Endothelial cell of umbilical vein (primary cell): Measurements from ENCODE around the gene ITIH2. TPM values are rescaled to one million over a fixed set of nuclear protein-coding genes. Genes with fewer than 3 reads are reported as not detected.

Source experiments
- BruUV-seq: library from RNA; stranded (reverse); fragments of 400-500 nt; replicated peaks from 2 replicates; lab custom pipeline; 2021; lab: Mats Ljungman, UMichigan
- CTCF ChIA-PET: fragments of 300-600, 350-600 bp; sonication (Branson Sonifier 250); formaldehyde crosslinking; loops from one replicate; lab custom pipeline; 2021; ENCODE audit warnings: antibody characterized with exemption, inconsistent platforms; lab: Charles Lee
- POLR2A ChIA-PET: fragments of 300-600, 350-600 bp; sonication (Branson Sonifier 250); formaldehyde crosslinking; loops from one replicate; lab custom pipeline; 2021; ENCODE audit warnings: antibody characterized with exemption, inconsistent platforms; lab: Charles Lee
- DNase-seq: peaks from one replicate; pipeline ENCODE4 v3.0.0-alpha.2; 2011; ENCODE audit warnings: low read depth, low spot score
- FAIRE-seq: peaks from 2 replicates; lab custom pipeline; 2011; peaks lifted over from hg19 to GRCh38; lab: Jason Lieb, UNC
- H2AFZ ChIP-seq: 2 replicates; pipeline ENCODE4 v1.6.0; 2012; ENCODE audit warnings: low read depth, low read length, control low read depth, inconsistent platforms
- H3K27ac ChIP-seq: 2 replicates; pipeline ENCODE4 v1.5.1; 2011; ENCODE audit warnings: low read depth, mild to moderate bottlenecking, control low read depth, low read length, moderate library complexity; ENCODE audit not compliant: insufficient read depth
- H3K27me3 ChIP-seq, 2 experiments: 2 replicates each; pipeline versions ENCODE4 v1.6.0 to v1.6.1; 2011; ENCODE audit warnings: low read length in 2 of 2, mixed read lengths in 1 of 2; ENCODE audit not compliant: control insufficient read depth in 2 of 2, insufficient read depth in 2 of 2
- H3K36me3 ChIP-seq, 2 experiments: 2 replicates in 1 of 2; 3 replicates in 1 of 2; pipeline ENCODE4 v1.5.1; 2011; ENCODE audit warnings: low read length in 2 of 2, mild to moderate bottlenecking in 1 of 2, moderate library complexity in 1 of 2; ENCODE audit not compliant: control insufficient read depth in 2 of 2, insufficient read depth in 2 of 2; ENCODE audit errors: extremely low read depth in 1 of 2
- H3K4me1 ChIP-seq: 3 replicates; pipeline ENCODE4 v1.5.1; 2011; ENCODE audit warnings: mild to moderate bottlenecking, low read length; ENCODE audit not compliant: control insufficient read depth, insufficient read depth; ENCODE audit errors: extremely low read depth
- H3K4me2 ChIP-seq: 2 replicates; pipeline ENCODE4 v1.6.1; 2011; ENCODE audit warnings: low read length, control low read depth, mixed read lengths; ENCODE audit not compliant: insufficient read depth
- H3K4me3 ChIP-seq, 3 experiments: fragments of 200-600 bp in 1 of 3; sonication (generic), shearing (Covaris generic) in 1 of 3; replicated peaks in 1 of 3; 2 replicates each; pipeline ENCODE4 v1.5.1; 2011 to 2016; ENCODE audit warnings: control low read depth in 3 of 3, low read length in 3 of 3, mild to moderate bottlenecking in 2 of 3, inconsistent platforms in 1 of 3, low read depth in 1 of 3, moderate library complexity in 1 of 3; ENCODE audit not compliant: insufficient read depth in 1 of 3
- H3K79me2 ChIP-seq: 2 replicates; pipeline ENCODE4 v1.6.0; 2012; ENCODE audit warnings: low read length, inconsistent platforms; ENCODE audit not compliant: control insufficient read depth, insufficient read depth
- H3K9ac ChIP-seq: replicated peaks from 2 replicates; pipeline ENCODE3; 2011; ENCODE audit warnings: low read length, control low read depth; ENCODE audit not compliant: insufficient read depth; ENCODE audit errors: extremely low read depth
- H3K9me1 ChIP-seq: replicated peaks from 3 replicates; pipeline ENCODE4 v1.6.0; 2011; ENCODE audit warnings: mild to moderate bottlenecking, low read length; ENCODE audit not compliant: control insufficient read depth, insufficient read depth; ENCODE audit errors: extremely low read depth
- H3K9me3 ChIP-seq: replicated peaks from 2 replicates; pipeline ENCODE4 v1.5.1; 2012; ENCODE audit warnings: low read length, inconsistent platforms; ENCODE audit not compliant: control insufficient read depth, insufficient read depth
- H4K20me1 ChIP-seq: replicated peaks from 2 replicates; pipeline ENCODE3; 2011; ENCODE audit warnings: mild to moderate bottlenecking, low read length; ENCODE audit not compliant: control insufficient read depth, insufficient read depth; ENCODE audit errors: extremely low read depth
- CTCF ChIP-seq, 2 donors: IDR thresholded peaks; 1 replicate in 1 of 2; 2 replicates in 1 of 2; pipeline ENCODE4 v1.5.1; 2011; ENCODE audit warnings: low read length in 2 of 2, mild to moderate bottlenecking in 2 of 2, moderate library complexity in 2 of 2, control low read depth in 1 of 2, inconsistent platforms in 1 of 2, low read depth in 1 of 2; ENCODE audit not compliant: insufficient read depth in 1 of 2; ENCODE audit errors: extremely low read depth in 1 of 2
- EZH2 ChIP-seq: IDR thresholded peaks from 2 replicates; pipeline ENCODE4 v1.6.1; 2012; ENCODE audit warnings: borderline replicate concordance, low read depth, mild to moderate bottlenecking, moderate library complexity, low read length, inconsistent platforms; ENCODE audit not compliant: severe bottlenecking
- FOS ChIP-seq: IDR thresholded peaks from 2 replicates; pipeline ENCODE4 v1.6.1; 2011; ENCODE audit warnings: mild to moderate bottlenecking, low read length, moderate library complexity, borderline replicate concordance; ENCODE audit not compliant: insufficient read depth
- JUN ChIP-seq: IDR thresholded peaks from 2 replicates; pipeline ENCODE4 v1.6.1; 2011; ENCODE audit warnings: borderline replicate concordance, low read depth; ENCODE audit not compliant: insufficient read length, insufficient read depth
- MAX ChIP-seq: IDR thresholded peaks from 2 replicates; pipeline ENCODE4 v1.6.1; 2011; ENCODE audit not compliant: insufficient read depth, insufficient read length
- MYC ChIP-seq: IDR thresholded peaks from one replicate; pipeline ENCODE4 v1.6.1; 2011; ENCODE audit warnings: mild to moderate bottlenecking, low read depth, low read length
- POLR2A ChIP-seq: IDR thresholded peaks from 2 replicates; pipeline ENCODE4 v1.6.1; 2012; ENCODE audit warnings: low read depth, mild to moderate bottlenecking, control low read depth, low read length
- POLR2AphosphoS5 ChIP-seq: IDR thresholded peaks from 2 replicates; pipeline ENCODE4 v1.6.1; 2012; ENCODE audit warnings: low read depth, mild to moderate bottlenecking, control low read depth, low read length, moderate library complexity; ENCODE audit not compliant: insufficient read depth
- dilution Hi-C: fragments of 300-500 bp; cut with MboI; formaldehyde crosslinking; loops from one replicate; pipeline ENCODE4 v1.15.0; 2019; ENCODE audit warnings: low sequenced_read_pairs; ENCODE audit not compliant: extremely low pct_ligation_motif_present
- intact Hi-C: fragments of 100-400 bp; cut with micrococcal nuclease; formaldehyde crosslinking; loops from one replicate; pipeline ENCODE4 v1.10.0; 2022
- polyA plus RNA-seq, 4 experiments: library from polyadenylated mRNA; depleted of rRNA in 3 of 4; stranded (reverse) in 3 of 4; unstranded in 1 of 4; fragments of >200 nt; gene quantifications; 2 replicates each; pipeline versions ENCODE4 v1.2.1 to v1.2.3, GENCODE V29; 2011 to 2012; ENCODE audit warnings: missing spikeins in 1 of 4
- total RNA-seq: library from RNA; stranded (reverse); gene quantifications from 2 replicates; pipeline ENCODE4 v1.2.3, GENCODE V29; 2021

ITIH2 gene
- total and polyA plus RNA-seq, 2 donors (not counting 3 experiments of a cell fraction or from before 2014, with no cell fraction given) = not detected

- Histone ChIP-seq H3K79me2 (no peaks in the 10 kb centered on the region), H3K9ac (no peak overlapping the region), H3K4me3 (no peak overlapping the region), H2AFZ (no peak overlapping the region), H3K27me3 (no peaks in the 10 kb centered on the region), H3K9me3 (no peaks in the 10 kb centered on the region), H3K9me1 (no peaks in the 10 kb centered on the region), H4K20me1 (no peaks in the 10 kb centered on the region), H3K4me2 (no peak overlapping the region), H3K36me3 (peaks cover 4 to 11% of the 10 kb centered on the region in 2 experiments), H3K4me1 (no peaks in the 10 kb centered on the region), H3K27ac (no peak overlapping the region)
- POLR2A ChIA-PET = no interaction called here
- DNase-seq (no peak), FAIRE-seq (no peak)
- intact Hi-C loops (no loop called here), dilution Hi-C loops (no loop called here)
- BruUV-seq = no TSS peak
- TF ChIP-seq CTCF (IDR thresholded peaks at IDR 0.05; ENCODE audit: extremely low read depth in 1 of 2, insufficient read depth in 1 of 2, low read depth in 1 of 2, low read length in 2 of 2) (no peak), FOS (no peak)
- CTCF ChIA-PET = no interaction called here
Measured at GRCh38 chr10:7750222-7750621, 47.1 kb downstream of the ITIH2 start.

GRCh38 chr10:7752251-7752650, 49.1 kb downstream of the ITIH2 start:
- Histone ChIP-seq H4K20me1 (no peaks in the 10 kb centered on the region), H2AFZ (no peak overlapping the region), H3K9ac (no peak overlapping the region), H3K4me1 (no peaks in the 10 kb centered on the region), H3K27me3 (no peaks in the 10 kb centered on the region), H3K27ac (no peak overlapping the region), H3K9me3 (no peaks in the 10 kb centered on the region), H3K4me3 (no peak overlapping the region), H3K9me1 (no peaks in the 10 kb centered on the region), H3K4me2 (no peak overlapping the region), H3K79me2 (no peaks in the 10 kb centered on the region), H3K36me3 (peaks cover 4 to 11% of the 10 kb centered on the region in 2 experiments)
- BruUV-seq = no TSS peak
- intact Hi-C loops = no loop called here
- ChIA-PET POLR2A (interaction anchor here (0.5 kb wide), 1 partner anchor 25 kb away, joined by 3 read pairs; no protein-coding TSS in a partner anchor), CTCF (no interaction called here)
- FAIRE-seq = no peak
- dilution Hi-C loops = no loop called here
- TF ChIP-seq POLR2AphosphoS5 (no peak), FOS (no peak), CTCF (IDR thresholded peaks at IDR 0.05; ENCODE audit: extremely low read depth in 1 of 2, insufficient read depth in 1 of 2, low read depth in 1 of 2, low read length in 2 of 2) (no peak), EZH2 (no peak), POLR2A (no peak), MYC (no peak), MAX (no peak), JUN (no peak)
- no peak for DNase-seq
